ENCODE results near the gene MACROD2. TPM values are rescaled to one million over a fixed set of nuclear protein-coding genes. Genes with fewer than 3 reads are reported as not detected.

Gene MACROD2
- total and polyA plus RNA-seq, 4 donors = 0.66 to 10.5 (median 3.3) TPM

GRCh38 chr20:14845199-14846160 is 850.2 kb downstream of the MACROD2 start:
- Histone ChIP-seq H3K9ac (ENCODE audit: low read depth in 1 of 2, low read length in 2 of 2) (no peak overlapping the region), H3K27ac (ENCODE audit: low read depth in 1 of 2, low read length in 2 of 2) (no peak overlapping the region), H3K36me3 (ENCODE audit: control insufficient read depth in 4 of 4, insufficient read depth in 3 of 4, low read depth in 1 of 4, low read length in 3 of 4) (no peaks in the 10 kb centered on the region), H3K9me3 (ENCODE audit: control insufficient read depth in 4 of 4, low read length in 3 of 4) (no peaks in the 10 kb centered on the region), H3K27me3 (ENCODE audit: control insufficient read depth in 4 of 4, insufficient read depth in 4 of 4, low read length in 3 of 4) (no peaks in the 10 kb centered on the region), H3K4me3 (ENCODE audit: low read depth in 1 of 3, low read length in 3 of 3) (no peak overlapping the region), H3K4me1 (ENCODE audit: control insufficient read depth in 4 of 4, insufficient read depth in 4 of 4, low read length in 3 of 4) (no peaks in the 10 kb centered on the region)
- TF ChIP-seq ZBTB33 (IDR thresholded peaks at IDR 0.05) (no peak), RAD21 (IDR thresholded peaks at IDR 0.05) (no peak), MAX (IDR thresholded peaks at IDR 0.05) (no peak), REST (IDR thresholded peaks at IDR 0.05) (no peak), HNF4A (conservative IDR thresholded peaks at IDR 0.05) (no peak), FOXA1 (IDR thresholded peaks at IDR 0.05) (no peak), HNF4G (IDR thresholded peaks at IDR 0.05) (no peak), ATF3 (IDR thresholded peaks at IDR 0.05) (no peak), SP1 (IDR thresholded peaks at IDR 0.05) (no peak), FOXA2 (IDR thresholded peaks at IDR 0.05) (no peak), CTCF (IDR thresholded peaks at IDR 0.05; ENCODE audit: low read depth, low read length, missing input control) (no peak), GABPA (IDR thresholded peaks at IDR 0.05 in 1 of 2, conservative IDR thresholded peaks at IDR 0.05 in 1 of 2) (no peak), NR2F2 (IDR thresholded peaks at IDR 0.05) (no peak), YY1 (IDR thresholded peaks at IDR 0.05) (no peak), JUND (IDR thresholded peaks at IDR 0.05) (no peak), RXRA (IDR thresholded peaks at IDR 0.05) (no peak), TAF1 (conservative IDR thresholded peaks at IDR 0.05) (no peak), EGR1 (IDR thresholded peaks at IDR 0.05; ENCODE audit: low read depth in 2 of 2) (no peak)
- no peak for DNase-seq (ENCODE audit: low spot score)
- 89% methylated on average over 2 of the region's 2 CpGs for WGBS

All from liver (tissue), 9 donors.